ENCODE data around the gene IQCC. TPM values are rescaled to one million over a fixed set of nuclear protein-coding genes. Genes with fewer than 3 reads are reported as not detected.

Gene IQCC
- total RNA-seq, 4 donors from 2014 or later = 1.00 to 2.0 (median 1.9) TPM; not detected in 1

GRCh38 chr1:32170991-32171390, 34.5 kb upstream of the IQCC start:
- H3K36me3 ChIP-seq = peaks cover 0 to 51% (median 23%) of the 10 kb centered on the region in 4 donors
- no peak overlapping the region for H3K27ac ChIP-seq
- intact Hi-C loops (cut with DNase I; ENCODE audit: low total_unique reads) (no loop called here), in situ Hi-C loops (cut with MboI; ENCODE audit: low pct_ligation_motif_present in 1 of 4, low pct_unique_long_range_greater_than_20kb in 1 of 4, low sequenced_read_pairs in 3 of 4) (no loop called here)
- DNase-seq = no peak
- TF ChIP-seq POLR2A (IDR thresholded peaks at IDR 0.05) (no peak), EP300 (IDR thresholded peaks at IDR 0.05; ENCODE audit: low read depth) (no peak), POLR2AphosphoS5 (IDR thresholded peaks at IDR 0.05) (no peak), CTCF (IDR thresholded peaks at IDR 0.05) (no peak)
- no peak overlapping the region for H3K4me3 ChIP-seq
- H3K9me3 ChIP-seq = no peaks in the 10 kb centered on the region
- no peaks in the 10 kb centered on the region for H3K27me3 ChIP-seq
- 66 to 86% methylated on average over 3 to 4 of the region's 4 CpGs for WGBS, 2 donors (ENCODE audit: low coverage in 1 of 2)
- H3K4me1 ChIP-seq = no peaks in the 10 kb centered on the region

- Histone ChIP-seq H3K27me3 (no peaks in the 10 kb centered on the region), H3K27ac (no peak overlapping the region), H3K4me3 (no peak overlapping the region), H3K9me3 (no peaks in the 10 kb centered on the region), H3K36me3 (peaks cover 0 to 36% (median 15%) of the 10 kb centered on the region in 4 donors), H3K4me1 (no peaks in the 10 kb centered on the region)
- intact Hi-C loops (cut with DNase I; ENCODE audit: low total_unique reads) = no loop called here
- DNase-seq = no peak
- WGBS, 2 donors (ENCODE audit: low coverage in 1 of 2) = 91 to 100% methylated on average over 1 of the region's 1 CpG
- TF ChIP-seq POLR2AphosphoS5 (IDR thresholded peaks at IDR 0.05) (no peak), POLR2A (IDR thresholded peaks at IDR 0.05) (no peak), CTCF (IDR thresholded peaks at IDR 0.05) (no peak), EP300 (IDR thresholded peaks at IDR 0.05; ENCODE audit: low read depth) (no peak)
- in situ Hi-C loops (cut with MboI; ENCODE audit: low pct_ligation_motif_present in 1 of 4, low pct_unique_long_range_greater_than_20kb in 1 of 4, low sequenced_read_pairs in 3 of 4) = no loop called here
Measured at GRCh38 chr1:32172621-32173245, 32.7 kb upstream of the IQCC start.

- Histone ChIP-seq H3K36me3 (no peaks in the 10 kb centered on the region), H3K4me3 (peak overlapping the region in 3 of 4 donors; percentile 55 to 82 (median 73)), H3K9me3 (no peaks in the 10 kb centered on the region), H3K27ac (peak overlapping the region; percentile 94 to 98 (median 96)), H3K27me3 (no peaks in the 10 kb centered on the region), H3K4me1 (peaks cover 12 to 38% (median 32%) of the 10 kb centered on the region in 4 donors)
- no peak for DNase-seq
- TF ChIP-seq POLR2A (IDR thresholded peaks at IDR 0.05) (no peak), EP300 (IDR thresholded peaks at IDR 0.05; ENCODE audit: low read depth) (no peak), CTCF (IDR thresholded peaks at IDR 0.05) (no peak), POLR2AphosphoS5 (IDR thresholded peaks at IDR 0.05) (no peak)
- 83 to 88% methylated on average over 5 to 7 of the region's 7 CpGs for WGBS, 2 donors (ENCODE audit: low coverage in 1 of 2)
- intact Hi-C loops (cut with DNase I; ENCODE audit: low total_unique reads) = no loop called here
- in situ Hi-C loops (cut with MboI; ENCODE audit: low pct_ligation_motif_present in 1 of 4, low pct_unique_long_range_greater_than_20kb in 1 of 4, low sequenced_read_pairs in 3 of 4) = no loop called here
Measured at GRCh38 chr1:32178380-32179192, 26.9 kb upstream of the IQCC start.

GRCh38 chr1:32179193-32179442, 26.4 kb upstream of the IQCC start:
- in situ Hi-C loops (cut with MboI; ENCODE audit: low pct_ligation_motif_present in 1 of 4, low pct_unique_long_range_greater_than_20kb in 1 of 4, low sequenced_read_pairs in 3 of 4) (no loop called here), intact Hi-C loops (cut with DNase I; ENCODE audit: low total_unique reads) (no loop called here)
- DNase-seq = no peak
- Histone ChIP-seq H3K27me3 (no peaks in the 10 kb centered on the region), H3K4me3 (peak overlapping the region in 3 of 4 donors; percentile 55 to 82 (median 73)), H3K4me1 (peaks cover 12 to 43% (median 35%) of the 10 kb centered on the region in 4 donors), H3K9me3 (no peaks in the 10 kb centered on the region), H3K27ac (peak overlapping the region; percentile 94 to 98 (median 96)), H3K36me3 (peaks cover 0 to 4% (median 1%) of the 10 kb centered on the region in 4 donors)
- TF ChIP-seq POLR2A (IDR thresholded peaks at IDR 0.05) (no peak), CTCF (IDR thresholded peaks at IDR 0.05) (no peak), POLR2AphosphoS5 (IDR thresholded peaks at IDR 0.05) (no peak), EP300 (IDR thresholded peaks at IDR 0.05; ENCODE audit: low read depth) (no peak)
- WGBS, 2 donors (ENCODE audit: low coverage in 1 of 2) = 15 to 20% methylated on average over 5 to 7 of the region's 7 CpGs
